Measurements from ENCODE around the gene CNN2. TPM values are rescaled to one million over a fixed set of nuclear protein-coding genes. Genes with fewer than 3 reads are reported as not detected.

CNN2 gene
- total RNA-seq, 1 donor from 2014 or later = 164 TPM

DNA sequence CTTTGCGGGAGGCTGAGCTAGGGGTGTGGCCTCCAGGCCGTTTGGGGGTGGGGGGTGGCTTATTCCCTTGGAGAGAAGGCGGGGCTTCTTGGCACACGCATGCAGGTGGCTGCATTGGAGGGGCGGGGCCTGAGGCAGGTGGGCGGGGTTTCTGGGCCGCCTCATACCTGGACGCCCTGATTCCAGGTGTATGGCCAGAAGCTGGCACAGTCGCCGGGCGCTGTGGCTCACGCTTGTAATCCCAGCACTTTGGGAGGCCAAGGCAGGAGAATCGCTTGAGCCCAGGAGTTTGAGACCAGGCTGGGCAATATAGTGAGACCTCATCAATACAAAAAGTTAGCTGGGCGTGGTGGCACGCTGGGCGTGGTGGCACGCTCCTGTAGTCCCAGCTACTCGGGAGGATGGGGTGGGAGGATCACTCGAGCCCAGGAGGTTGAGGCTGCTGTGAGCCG lies 21.3 kb downstream of the CNN2 start:
- DNase-seq (ENCODE audit: low read depth) = no peak
- TF ChIP-seq, protein P1, sequence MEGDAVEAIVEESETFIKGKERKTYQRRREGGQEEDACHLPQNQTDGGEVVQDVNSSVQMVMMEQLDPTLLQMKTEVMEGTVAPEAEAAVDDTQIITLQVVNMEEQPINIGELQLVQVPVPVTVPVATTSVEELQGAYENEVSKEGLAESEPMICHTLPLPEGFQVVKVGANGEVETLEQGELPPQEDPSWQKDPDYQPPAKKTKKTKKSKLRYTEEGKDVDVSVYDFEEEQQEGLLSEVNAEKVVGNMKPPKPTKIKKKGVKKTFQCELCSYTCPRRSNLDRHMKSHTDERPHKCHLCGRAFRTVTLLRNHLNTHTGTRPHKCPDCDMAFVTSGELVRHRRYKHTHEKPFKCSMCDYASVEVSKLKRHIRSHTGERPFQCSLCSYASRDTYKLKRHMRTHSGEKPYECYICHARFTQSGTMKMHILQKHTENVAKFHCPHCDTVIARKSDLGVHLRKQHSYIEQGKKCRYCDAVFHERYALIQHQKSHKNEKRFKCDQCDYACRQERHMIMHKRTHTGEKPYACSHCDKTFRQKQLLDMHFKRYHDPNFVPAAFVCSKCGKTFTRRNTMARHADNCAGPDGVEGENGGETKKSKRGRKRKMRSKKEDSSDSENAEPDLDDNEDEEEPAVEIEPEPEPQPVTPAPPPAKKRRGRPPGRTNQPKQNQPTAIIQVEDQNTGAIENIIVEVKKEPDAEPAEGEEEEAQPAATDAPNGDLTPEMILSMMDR (conservative IDR thresholded peaks at IDR 0.05; ENCODE audit: low read depth, low read length) = no peak
- no peak overlapping the region for H3K4me3 ChIP-seq (ENCODE audit: low read depth, low read length)

DNA sequence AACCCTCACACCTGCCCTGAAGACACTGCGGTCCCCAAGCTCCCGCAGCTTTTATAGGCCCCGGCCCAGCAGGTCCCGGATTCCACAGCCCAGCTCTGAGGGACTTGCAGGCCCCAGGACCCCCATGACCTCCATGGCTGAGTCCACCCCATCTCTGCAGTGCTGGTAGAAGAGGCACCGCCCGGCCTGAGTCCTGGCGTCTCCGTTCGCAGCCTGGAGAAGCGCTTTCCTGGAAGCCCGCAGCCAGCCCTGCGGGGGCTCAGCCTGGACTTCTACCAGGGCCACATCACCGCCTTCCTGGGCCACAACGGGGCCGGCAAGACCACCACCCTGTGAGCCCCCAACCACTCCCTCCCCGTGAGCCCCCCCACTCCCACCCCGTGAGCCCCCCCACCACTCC lies 22.7 kb downstream of the CNN2 start:
- no peak overlapping the region for H3K4me3 ChIP-seq (ENCODE audit: low read depth, low read length)
- DNase-seq (ENCODE audit: low read depth) = no peak
- TF ChIP-seq, protein P1 (conservative IDR thresholded peaks at IDR 0.05; ENCODE audit: low read depth, low read length) = no peak

DNA sequence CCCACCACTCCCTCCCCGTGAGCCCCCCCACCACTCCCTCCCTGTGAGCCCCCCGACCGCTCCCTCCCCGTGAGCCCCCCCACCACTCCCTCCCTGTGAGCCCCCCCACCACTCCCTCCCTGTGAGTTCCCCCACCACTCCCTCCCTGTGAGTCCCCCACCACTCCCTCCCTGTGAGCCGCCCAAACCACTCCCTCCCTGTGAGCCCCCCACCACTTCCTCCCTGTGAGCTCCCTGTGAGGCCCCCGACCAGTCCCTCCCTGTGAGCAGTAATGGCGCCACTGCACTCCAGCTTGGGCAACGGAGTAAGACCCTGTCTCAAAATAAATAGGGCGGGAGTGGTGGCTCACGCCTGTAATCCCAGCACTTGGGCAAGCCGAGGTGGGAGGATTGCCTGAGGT lies 23.4 kb downstream of the CNN2 start:
- DNase-seq (ENCODE audit: low read depth) = no peak
- no peak overlapping the region for H3K4me3 ChIP-seq (ENCODE audit: low read depth, low read length)
- TF ChIP-seq, protein P1 (conservative IDR thresholded peaks at IDR 0.05; ENCODE audit: low read depth, low read length) = no peak

DNA sequence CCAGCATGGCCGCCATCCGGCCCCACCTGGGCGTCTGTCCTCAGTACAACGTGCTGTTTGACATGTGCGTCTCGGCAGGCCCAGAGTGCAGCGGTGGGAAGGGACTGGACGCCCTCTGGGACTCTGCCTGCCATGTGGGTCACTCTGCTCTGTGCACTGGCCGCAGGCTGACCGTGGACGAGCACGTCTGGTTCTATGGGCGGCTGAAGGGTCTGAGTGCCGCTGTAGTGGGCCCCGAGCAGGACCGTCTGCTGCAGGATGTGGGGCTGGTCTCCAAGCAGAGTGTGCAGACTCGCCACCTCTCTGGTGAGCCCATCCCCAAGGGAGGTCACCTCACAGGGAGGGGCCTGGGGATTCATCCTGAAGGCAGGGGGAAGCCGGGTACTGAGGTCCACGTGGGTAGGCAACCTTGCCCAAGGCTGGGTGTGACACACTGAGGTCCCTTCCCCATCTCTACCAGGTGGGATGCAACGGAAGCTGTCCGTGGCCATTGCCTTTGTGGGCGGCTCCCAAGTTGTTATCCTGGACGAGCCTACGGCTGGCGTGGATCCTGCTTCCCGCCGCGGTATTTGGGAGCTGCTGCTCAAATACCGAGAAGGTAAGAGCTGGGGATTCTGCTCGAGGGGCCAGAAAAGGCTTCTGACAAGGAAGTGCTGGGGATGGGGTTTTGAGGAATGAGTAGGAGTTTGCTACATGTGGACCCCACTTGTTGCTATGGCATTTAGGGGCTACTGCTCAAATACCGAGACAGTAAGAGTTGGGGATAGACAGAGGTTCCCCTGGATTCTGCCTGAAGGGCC lies 24.8 kb downstream of the CNN2 start:
- H3K4me3 ChIP-seq (ENCODE audit: low read depth, low read length) = no peak overlapping the region
- TF ChIP-seq, protein P1 (conservative IDR thresholded peaks at IDR 0.05; ENCODE audit: low read depth, low read length) = no peak
- no peak for DNase-seq (ENCODE audit: low read depth)

DNA sequence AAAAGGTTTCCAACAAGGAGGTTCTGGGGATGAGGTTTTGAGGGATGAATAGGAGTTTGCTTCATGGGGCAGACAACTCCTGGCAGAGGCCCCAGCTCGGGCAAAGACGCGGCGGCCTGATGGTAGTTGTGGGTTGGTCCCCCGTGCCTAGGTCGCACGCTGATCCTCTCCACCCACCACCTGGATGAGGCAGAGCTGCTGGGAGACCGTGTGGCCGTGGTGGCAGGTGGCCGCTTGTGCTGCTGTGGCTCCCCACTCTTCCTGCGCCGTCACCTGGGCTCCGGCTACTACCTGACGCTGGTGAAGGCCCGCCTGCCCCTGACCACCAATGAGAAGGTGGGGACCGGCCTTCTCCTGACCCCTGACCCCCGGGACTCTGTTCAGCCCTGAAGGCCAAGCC lies 25.4 kb downstream of the CNN2 start:
- DNase-seq (ENCODE audit: low read depth) = no peak
- H3K4me3 ChIP-seq (ENCODE audit: low read depth, low read length) = no peak overlapping the region
- TF ChIP-seq, protein P1 (conservative IDR thresholded peaks at IDR 0.05; ENCODE audit: low read depth, low read length) = no peak

DNA sequence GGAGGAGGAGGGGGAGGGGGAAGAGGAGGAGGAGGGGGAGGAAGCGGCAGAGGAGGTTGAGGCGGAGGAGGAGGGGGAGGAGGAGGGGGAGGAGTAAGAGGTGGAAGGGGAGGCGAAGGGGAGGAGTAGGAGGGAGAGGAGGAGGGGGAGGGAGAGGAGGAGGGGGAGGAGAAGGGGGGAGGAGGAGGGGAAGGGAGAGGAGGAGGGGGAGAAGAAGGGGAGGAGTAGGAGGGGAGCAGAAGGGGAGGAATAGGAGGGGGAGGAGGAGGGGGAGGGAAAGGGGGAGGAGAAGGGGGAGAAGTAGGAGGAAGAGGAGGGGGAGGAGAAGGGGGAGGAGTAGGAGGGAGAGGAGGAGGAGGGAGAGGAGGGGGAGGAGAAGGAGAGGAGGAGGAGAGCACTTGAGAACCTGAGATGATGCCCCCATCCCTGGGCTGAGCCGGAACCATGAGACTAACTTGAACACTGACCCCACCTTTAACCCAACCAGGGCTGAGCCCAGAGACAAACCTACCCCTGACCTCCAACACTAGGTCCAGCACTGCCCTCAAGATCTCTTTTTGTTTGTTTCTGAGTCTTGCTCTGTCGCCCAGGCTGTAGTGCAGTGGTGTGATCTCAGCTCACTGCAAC lies 26.1 kb downstream of the CNN2 start:
- DNase-seq (ENCODE audit: low read depth) = no peak
- no peak overlapping the region for H3K4me3 ChIP-seq (ENCODE audit: low read depth, low read length)
- TF ChIP-seq, protein P1 (conservative IDR thresholded peaks at IDR 0.05; ENCODE audit: low read depth, low read length) = no peak

Data from epithelial cell of proximal tubule (primary cell).